Tibial artery (tissue), 4 donors: ENCODE results near the gene MSI2.

ENCODE experiments used
- DNase-seq, 2 donors: peaks; one replicate each; pipeline ENCODE4 v3.0.0-alpha.2; 2019
- H3K27ac ChIP-seq, 2 donors: fragments of 200-600 bp; sonication (generic) in 1 of 2; 1 replicate in 1 of 2; 2 replicates in 1 of 2; pipeline ENCODE4 v1.5.1; 2018 to 2019; ENCODE audit warnings: mild to moderate bottlenecking in 1 of 2
- H3K27me3 ChIP-seq, 2 donors: fragments of 200-600 bp; sonication (generic) in 1 of 2; one replicate each; pipeline versions ENCODE4 v1.5.1 to v1.6.0; 2016 to 2019
- H3K36me3 ChIP-seq, 3 donors: fragments of 200-600 bp; sonication (generic) in 2 of 3; one replicate each; pipeline ENCODE4 v1.5.1; 2016 to 2019; ENCODE audit warnings: mild to moderate bottlenecking in 2 of 3
- H3K4me1 ChIP-seq, 4 donors: fragments of 200-600 bp; sonication (generic) in 2 of 4; 1 replicate in 3 of 4; 2 replicates in 1 of 4; pipeline ENCODE4 v1.5.1; 2016 to 2019
- H3K4me3 ChIP-seq, 2 donors: fragments of 200-600 bp; sonication (generic) in 1 of 2; 1 replicate in 1 of 2; 2 replicates in 1 of 2; pipeline ENCODE4 v1.5.1; 2018 to 2019; ENCODE audit warnings: mild to moderate bottlenecking in 2 of 2
- H3K9me3 ChIP-seq, 3 donors: fragments of 200-600 bp; sonication (generic) in 1 of 3; one replicate each; pipeline ENCODE4 v1.5.1; 2016 to 2019
- CTCF ChIP-seq, 2 experiments: fragments of 200-600 bp in 1 of 2; fragments of 450-650 bp in 1 of 2; IDR thresholded peaks; one replicate each; pipeline ENCODE4 v1.5.1; 2017 to 2019; ENCODE audit warnings: antibody characterized with exemption in 2 of 2, mild to moderate bottlenecking in 1 of 2, moderate library complexity in 1 of 2
- intact Hi-C: fragments of 100-400 bp; cut with DNase I; formaldehyde crosslinking; loops from one replicate; pipeline ENCODE4 v1.15.0; 2023; ENCODE audit warnings: low total_unique reads

The MSI2 gene

GRCh38 chr17:57362797-57363556, 106.7 kb downstream of the MSI2 start:
- no peak for TF ChIP-seq CTCF (IDR thresholded peaks at IDR 0.05)
- Histone ChIP-seq H3K4me3 (no peak overlapping the region), H3K9me3 (no peaks in the 10 kb centered on the region), H3K36me3 (no peaks in the 10 kb centered on the region), H3K27ac (no peak overlapping the region), H3K27me3 (no peaks in the 10 kb centered on the region), H3K4me1 (peaks cover 0 to 17% (median 8%) of the 10 kb centered on the region in 4 donors)
- no peak for DNase-seq
- intact Hi-C loops, result no loop called here

GRCh38 chr17:57363580-57363979, 107.3 kb downstream of the MSI2 start:
- no peak for TF ChIP-seq CTCF (IDR thresholded peaks at IDR 0.05)
- peaks cover 0 to 17% (median 8%) of the 10 kb centered on the region in 4 donors for H3K4me1 ChIP-seq
- intact Hi-C loops, result no loop called here
- no peak overlapping the region for H3K4me3 ChIP-seq
- H3K27me3 ChIP-seq, result no peaks in the 10 kb centered on the region
- H3K27ac ChIP-seq, result no peak overlapping the region
- no peaks in the 10 kb centered on the region for H3K9me3 ChIP-seq
- no peaks in the 10 kb centered on the region for H3K36me3 ChIP-seq
- DNase-seq, result no peak

- Histone ChIP-seq H3K4me3 (no peak overlapping the region), H3K36me3 (no peaks in the 10 kb centered on the region), H3K27me3 (no peaks in the 10 kb centered on the region), H3K9me3 (no peaks in the 10 kb centered on the region), H3K4me1 (peaks cover 0 to 17% (median 8%) of the 10 kb centered on the region in 4 donors), H3K27ac (no peak overlapping the region)
- no peak for TF ChIP-seq CTCF (IDR thresholded peaks at IDR 0.05)
- no peak for DNase-seq
- intact Hi-C loops, result no loop called here
Observed at GRCh38 chr17:57363998-57364643, 107.8 kb downstream of the MSI2 start.

- Histone ChIP-seq H3K9me3 (no peaks in the 10 kb centered on the region), H3K27ac (no peak overlapping the region), H3K4me3 (no peak overlapping the region), H3K27me3 (no peaks in the 10 kb centered on the region), H3K4me1 (peaks cover 0 to 17% (median 8%) of the 10 kb centered on the region in 4 donors), H3K36me3 (no peaks in the 10 kb centered on the region)
- no peak for DNase-seq
- no peak for TF ChIP-seq CTCF (IDR thresholded peaks at IDR 0.05)
- intact Hi-C loops, result no loop called here
Observed at GRCh38 chr17:57365420-57365819, 109.1 kb downstream of the MSI2 start.

DNA sequence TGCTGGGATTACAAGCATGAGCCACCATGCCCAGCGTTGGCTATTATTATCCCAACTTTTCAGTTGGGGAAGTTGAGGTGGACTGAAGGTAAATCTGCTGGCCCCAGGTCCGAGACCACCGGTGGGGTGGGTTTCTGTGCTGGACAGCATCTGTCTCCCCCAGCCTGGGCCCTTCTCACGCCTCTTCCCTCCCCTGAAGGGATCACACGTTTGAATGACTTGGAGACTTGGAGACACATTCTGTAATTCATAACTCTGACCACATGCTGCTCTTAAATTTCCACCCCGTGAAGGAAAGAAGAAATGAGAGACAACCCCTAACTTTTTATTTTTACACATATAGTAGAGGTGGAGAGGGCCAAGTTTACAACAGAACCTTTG, 109.8 kb downstream of the MSI2 start:
- H3K4me1 ChIP-seq, result peaks cover 0 to 17% (median 8%) of the 10 kb centered on the region in 4 donors
- H3K36me3 ChIP-seq, result no peaks in the 10 kb centered on the region
- no peak for TF ChIP-seq CTCF (IDR thresholded peaks at IDR 0.05)
- DNase-seq, result no peak
- no peak overlapping the region for H3K27ac ChIP-seq
- no peaks in the 10 kb centered on the region for H3K27me3 ChIP-seq
- no peak overlapping the region for H3K4me3 ChIP-seq
- no peaks in the 10 kb centered on the region for H3K9me3 ChIP-seq
- intact Hi-C loops, result no loop called here
